Inflammatory macrophage treated with lipopolysaccharide for 1 hour (primary cell): ENCODE data around the gene SLC8A2.

Experiments used
- DNase-seq, 2 donors: peaks; one replicate each; pipeline ENCODE4 v3.0.0-alpha.2; 2020 to 2022

The SLC8A2 gene

GRCh38 chr19:47448360-47448727, 23.3 kb downstream of the SLC8A2 start:
- no peak for DNase-seq

GRCh38 chr19:47447470-47448359, 24.0 kb downstream of the SLC8A2 start:
- peak; percentile 40 to 62 for DNase-seq

- peak; percentile 35 to 55 for DNase-seq
These were observed 24.9 kb downstream of the SLC8A2 start for GRCh38 chr19:47446534-47447469.

GRCh38 chr19:47445937-47446402, 25.7 kb downstream of the SLC8A2 start:
- peak in 1 of 2 donors; percentile 21 for DNase-seq

GRCh38 chr19:47445527-47445926, 26.2 kb downstream of the SLC8A2 start:
- DNase-seq = no peak

GRCh38 chr19:47444388-47444821, 27.3 kb downstream of the SLC8A2 start:
- no peak for DNase-seq

- DNase-seq = no peak
These were observed 28.4 kb downstream of the SLC8A2 start for GRCh38 chr19:47443331-47443730.

GRCh38 chr19:47438793-47439220, 32.9 kb downstream of the SLC8A2 start:
- DNase-seq = no peak

GRCh38 chr19:47437500-47437899, 34.2 kb downstream of the SLC8A2 start:
- no peak for DNase-seq

GRCh38 chr19:47436712-47437401, 34.8 kb downstream of the SLC8A2 start:
- DNase-seq = peak; percentile 37 to 91

GRCh38 chr19:47435883-47436417, 35.7 kb downstream of the SLC8A2 start:
- DNase-seq = no peak

- DNase-seq = no peak
These were observed 36.5 kb downstream of the SLC8A2 start for GRCh38 chr19:47435196-47435595.

- no peak for DNase-seq
These were observed 37.6 kb downstream of the SLC8A2 start for GRCh38 chr19:47434088-47434487.

GRCh38 chr19:47433121-47433520, 38.6 kb downstream of the SLC8A2 start:
- no peak for DNase-seq

GRCh38 chr19:47432499-47432898, 39.2 kb downstream of the SLC8A2 start:
- no peak for DNase-seq

GRCh38 chr19:47432091-47432490, 39.6 kb downstream of the SLC8A2 start:
- DNase-seq = no peak

GRCh38 chr19:47430041-47430802, 41.5 kb downstream of the SLC8A2 start:
- DNase-seq = peak; percentile 39 to 44

GRCh38 chr19:47429140-47429793, 42.4 kb downstream of the SLC8A2 start:
- DNase-seq = no peak

GRCh38 chr19:47428177-47428894, 43.4 kb downstream of the SLC8A2 start:
- peak; percentile 80 to 83 for DNase-seq
